GM12872 (cell line): ENCODE data around the gene MSH5.
A peak's percentile ranks its signal among the peaks of the same experiment; 100 is the strongest.

Experiments
- TF ChIP-seq, protein P1 (sequence below): IDR thresholded peaks from 3 replicates; pipeline ENCODE4 v1.5.1; 2011; ENCODE audit warnings: low read depth, mild to moderate bottlenecking, low read length, moderate library complexity; ENCODE audit not compliant: insufficient read depth

MSH5 gene

DNA sequence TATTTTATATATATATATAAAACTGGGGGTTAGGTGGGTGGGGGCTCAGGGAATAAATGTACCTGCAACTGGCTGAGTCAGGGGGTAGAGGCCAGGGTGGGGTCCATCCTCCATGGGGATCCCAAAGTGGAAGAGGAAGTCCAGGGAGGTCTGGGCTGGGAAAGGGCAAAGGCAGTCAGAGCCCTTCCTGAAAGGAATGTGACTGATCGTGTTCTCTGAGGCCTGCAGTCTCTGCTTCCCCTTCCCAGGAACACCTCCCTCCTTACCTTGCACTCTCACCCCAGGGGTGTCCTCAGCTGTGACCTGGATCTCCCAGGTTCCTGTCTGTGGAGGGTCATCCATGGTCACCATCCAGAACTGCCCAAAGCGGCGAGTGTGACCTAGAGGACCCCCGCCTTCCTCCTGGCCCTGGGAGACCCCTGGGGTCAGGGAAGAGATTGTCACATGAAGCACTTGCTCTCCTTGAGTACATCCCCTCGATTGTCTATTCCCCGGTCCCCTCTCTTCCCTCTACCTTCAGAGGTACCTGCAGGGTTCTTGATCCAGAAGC lies 27.4 kb downstream of the MSH5 start:
- TF ChIP-seq, protein P1, sequence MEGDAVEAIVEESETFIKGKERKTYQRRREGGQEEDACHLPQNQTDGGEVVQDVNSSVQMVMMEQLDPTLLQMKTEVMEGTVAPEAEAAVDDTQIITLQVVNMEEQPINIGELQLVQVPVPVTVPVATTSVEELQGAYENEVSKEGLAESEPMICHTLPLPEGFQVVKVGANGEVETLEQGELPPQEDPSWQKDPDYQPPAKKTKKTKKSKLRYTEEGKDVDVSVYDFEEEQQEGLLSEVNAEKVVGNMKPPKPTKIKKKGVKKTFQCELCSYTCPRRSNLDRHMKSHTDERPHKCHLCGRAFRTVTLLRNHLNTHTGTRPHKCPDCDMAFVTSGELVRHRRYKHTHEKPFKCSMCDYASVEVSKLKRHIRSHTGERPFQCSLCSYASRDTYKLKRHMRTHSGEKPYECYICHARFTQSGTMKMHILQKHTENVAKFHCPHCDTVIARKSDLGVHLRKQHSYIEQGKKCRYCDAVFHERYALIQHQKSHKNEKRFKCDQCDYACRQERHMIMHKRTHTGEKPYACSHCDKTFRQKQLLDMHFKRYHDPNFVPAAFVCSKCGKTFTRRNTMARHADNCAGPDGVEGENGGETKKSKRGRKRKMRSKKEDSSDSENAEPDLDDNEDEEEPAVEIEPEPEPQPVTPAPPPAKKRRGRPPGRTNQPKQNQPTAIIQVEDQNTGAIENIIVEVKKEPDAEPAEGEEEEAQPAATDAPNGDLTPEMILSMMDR, result no peak

GRCh38 chr6:31768363-31769257 lies 28.8 kb downstream of the MSH5 start:
- TF ChIP-seq, protein P1, result no peak

DNA sequence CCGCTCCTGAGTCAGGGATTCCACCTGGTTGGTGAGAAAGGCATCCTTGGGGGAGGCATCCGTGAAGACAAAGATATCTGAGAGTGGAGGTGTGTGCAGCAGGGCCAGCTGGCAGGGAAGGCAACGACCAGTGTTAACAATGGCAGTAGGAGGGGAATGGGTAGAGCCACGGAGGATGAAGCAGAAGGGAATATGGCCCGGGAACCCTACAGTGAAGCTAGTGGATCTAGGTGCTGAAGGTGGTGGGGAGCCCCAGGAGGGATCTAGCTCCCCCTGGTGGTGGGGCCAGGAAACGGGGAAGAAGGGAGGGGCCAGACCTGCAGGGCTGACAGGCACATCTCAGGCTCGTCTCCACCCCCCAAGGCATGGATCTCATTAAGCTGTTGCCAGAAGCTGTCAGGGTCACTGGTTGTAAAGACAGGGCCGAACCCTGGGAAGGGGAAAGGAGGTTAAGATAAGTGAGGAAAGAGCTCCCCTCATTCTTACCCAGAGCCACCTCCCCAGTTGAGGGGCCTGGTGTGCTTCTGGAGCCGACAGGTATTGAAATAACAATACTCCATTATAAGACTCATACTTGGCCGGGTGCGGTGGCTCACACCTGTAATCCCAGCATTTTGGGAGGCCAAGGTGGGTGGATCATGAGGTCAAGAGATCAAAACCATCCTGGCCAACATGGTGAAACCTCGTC lies 30.0 kb downstream of the MSH5 start:
- TF ChIP-seq, protein P1, result peak; percentile 95

DNA sequence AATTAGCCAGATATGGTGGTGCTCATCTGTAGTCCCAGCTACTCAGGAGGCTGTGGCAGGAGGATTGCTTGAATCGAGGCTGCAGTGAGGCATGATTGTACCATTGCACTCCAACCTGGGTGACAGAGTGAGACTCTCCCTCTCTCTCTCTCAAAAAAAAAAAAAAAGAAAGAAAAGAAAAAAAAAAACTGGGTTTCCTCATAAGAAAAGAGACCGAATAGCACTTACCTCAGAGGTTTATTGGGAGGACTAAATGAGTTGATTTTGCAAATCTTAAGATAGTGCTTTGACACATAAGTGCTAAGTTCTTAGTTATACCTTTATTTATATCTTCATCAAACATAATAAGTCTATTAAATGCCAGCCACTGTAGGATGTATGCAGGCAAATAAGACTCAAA lies 31.1 kb downstream of the MSH5 start:
- TF ChIP-seq, protein P1, result no peak

GRCh38 chr6:31771992-31772358 lies 32.2 kb downstream of the MSH5 start:
- TF ChIP-seq, protein P1, result no peak

- TF ChIP-seq, protein P1, result no peak
Observed at GRCh38 chr6:31775184-31775583, 35.4 kb downstream of the MSH5 start.
